Testis (tissue), 3 donors: ENCODE measurements around the gene CTSW. TPM values are rescaled to one million over a fixed set of nuclear protein-coding genes. Genes with fewer than 3 reads are reported as not detected.

Experiments used
- DNase-seq: peaks from one replicate; pipeline ENCODE4 v3.0.0-alpha.2; 2019
- H3K27ac ChIP-seq, 2 donors: fragments of 200-600 bp; sonication (generic); one replicate each; pipeline ENCODE4 v1.5.1; 2019
- H3K27me3 ChIP-seq: fragments of 200-600 bp; sonication (generic); one replicate; pipeline ENCODE4 v1.5.1; 2019
- H3K36me3 ChIP-seq: fragments of 200-600 bp; sonication (generic); one replicate; pipeline ENCODE4 v1.5.1; 2017; ENCODE audit warnings: low read depth; ENCODE audit errors: missing control alignments
- H3K4me1 ChIP-seq: fragments of 200-600 bp; sonication (generic); one replicate; pipeline ENCODE4 v1.5.1; 2019
- H3K4me3 ChIP-seq, 2 donors: fragments of 200-600 bp; sonication (generic); one replicate each; pipeline ENCODE4 v1.5.1; 2017 to 2019
- H3K9me3 ChIP-seq: fragments of 200-600 bp; sonication (generic); one replicate; pipeline ENCODE4 v1.5.1; 2017
- POLR2A ChIP-seq: fragments of 450-650 bp; IDR thresholded peaks from one replicate; pipeline ENCODE4 v1.6.1; 2017; ENCODE audit warnings: antibody characterized with exemption, mild to moderate bottlenecking, moderate library complexity
- WGBS, 2 donors: methylation state at CpG; one replicate each; pipeline ENCODE4 v1.1.5; 2018; 5-methylcytosine and 5-hydroxymethylcytosine counted together
- intact Hi-C: fragments of 100-400 bp; cut with DNase I; formaldehyde crosslinking; loops from one replicate; pipeline ENCODE4 v1.15.1; 2023; ENCODE audit warnings: low total_unique reads
- polyA plus RNA-seq: library from polyadenylated mRNA; stranded (reverse); fragments of 350-450 nt; fragmentation: Illumina TruSeq; extraction: RNeasy Lipid Tissue Mini Kit (QIAGEN cat#74804); gene quantifications from one replicate; pipeline ENCODE4 v1.2.3, GENCODE V29; 2014; ENCODE audit warnings: low read depth, low replicate concordance; ENCODE audit not compliant: insufficient read depth
- total RNA-seq, 2 donors: library from RNA; depleted of rRNA; stranded (reverse); fragments of >200 nt; gene quantifications; one replicate each; pipeline ENCODE4 v1.2.3, GENCODE V29; 2016
- TF ChIP-seq, protein P1 (sequence below), 3 experiments: fragments of 450-650 bp in 2 of 3; fragments of 200-600 bp in 1 of 3; sonication (generic) in 1 of 3; IDR thresholded peaks; one replicate each; pipeline ENCODE4 v1.5.1; 2016 to 2019; ENCODE audit warnings: antibody characterized with exemption in 3 of 3, mild to moderate bottlenecking in 2 of 3, moderate library complexity in 1 of 3

Gene CTSW
- total and polyA plus RNA-seq, 3 donors from 2014 or later = 0.71 to 4.4 (median 2.7) TPM

DNA sequence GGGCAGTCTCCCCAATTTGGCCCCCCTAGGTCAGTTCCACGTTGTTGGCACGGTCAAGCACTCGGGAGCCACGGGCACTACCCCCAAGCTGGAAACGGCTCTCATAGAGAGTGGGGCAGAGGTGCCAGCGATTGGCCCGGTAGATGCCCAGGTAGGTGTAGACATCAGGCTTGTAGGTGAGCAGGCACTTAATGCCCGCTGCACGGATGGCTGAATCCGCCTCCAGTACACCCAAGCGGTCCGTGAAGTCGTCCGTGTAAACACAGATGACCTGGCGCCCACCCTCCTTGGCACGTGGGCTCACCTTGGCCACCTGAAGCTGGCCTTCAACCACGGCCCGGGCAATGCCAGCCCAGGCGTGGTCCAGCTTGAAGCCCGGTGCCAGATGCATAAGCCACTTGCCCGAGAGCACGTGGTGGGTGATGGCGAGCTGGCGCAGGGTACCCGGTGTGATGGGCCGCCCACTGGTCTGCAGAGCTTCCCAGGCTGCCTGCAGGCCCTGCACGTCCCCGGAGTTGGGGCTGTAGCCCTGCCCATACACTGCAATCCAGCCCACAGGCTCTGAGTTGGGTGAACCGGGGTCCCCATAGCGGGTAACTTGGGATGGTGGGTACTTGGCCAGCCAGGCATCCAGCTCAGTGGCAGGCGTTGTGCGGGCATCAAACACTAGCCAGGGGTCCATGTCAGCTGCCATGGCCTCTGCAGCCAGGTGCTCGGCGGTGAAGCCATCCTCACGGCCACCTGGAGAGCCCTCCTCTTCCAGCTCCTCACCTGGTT lies 38.0 kb downstream of the CTSW start:
- TF ChIP-seq POLR2A = no peak
- TF ChIP-seq, protein P1, sequence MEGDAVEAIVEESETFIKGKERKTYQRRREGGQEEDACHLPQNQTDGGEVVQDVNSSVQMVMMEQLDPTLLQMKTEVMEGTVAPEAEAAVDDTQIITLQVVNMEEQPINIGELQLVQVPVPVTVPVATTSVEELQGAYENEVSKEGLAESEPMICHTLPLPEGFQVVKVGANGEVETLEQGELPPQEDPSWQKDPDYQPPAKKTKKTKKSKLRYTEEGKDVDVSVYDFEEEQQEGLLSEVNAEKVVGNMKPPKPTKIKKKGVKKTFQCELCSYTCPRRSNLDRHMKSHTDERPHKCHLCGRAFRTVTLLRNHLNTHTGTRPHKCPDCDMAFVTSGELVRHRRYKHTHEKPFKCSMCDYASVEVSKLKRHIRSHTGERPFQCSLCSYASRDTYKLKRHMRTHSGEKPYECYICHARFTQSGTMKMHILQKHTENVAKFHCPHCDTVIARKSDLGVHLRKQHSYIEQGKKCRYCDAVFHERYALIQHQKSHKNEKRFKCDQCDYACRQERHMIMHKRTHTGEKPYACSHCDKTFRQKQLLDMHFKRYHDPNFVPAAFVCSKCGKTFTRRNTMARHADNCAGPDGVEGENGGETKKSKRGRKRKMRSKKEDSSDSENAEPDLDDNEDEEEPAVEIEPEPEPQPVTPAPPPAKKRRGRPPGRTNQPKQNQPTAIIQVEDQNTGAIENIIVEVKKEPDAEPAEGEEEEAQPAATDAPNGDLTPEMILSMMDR (IDR thresholded peaks at IDR 0.05) = no peak
- Histone ChIP-seq H3K4me3 (peak overlapping the region; percentile 98 to 100), H3K9me3 (no peaks in the 10 kb centered on the region), H3K27ac (peak overlapping the region; percentile 80 to 97), H3K27me3 (no peaks in the 10 kb centered on the region), H3K4me1 (peaks cover 45% of the 10 kb centered on the region), H3K36me3 (no peaks in the 10 kb centered on the region)
- DNase-seq = no peak
- intact Hi-C loops = no loop called here
- WGBS, 2 donors = 65 to 68% methylated on average over 8 to 35 of the region's 35 CpGs

DNA sequence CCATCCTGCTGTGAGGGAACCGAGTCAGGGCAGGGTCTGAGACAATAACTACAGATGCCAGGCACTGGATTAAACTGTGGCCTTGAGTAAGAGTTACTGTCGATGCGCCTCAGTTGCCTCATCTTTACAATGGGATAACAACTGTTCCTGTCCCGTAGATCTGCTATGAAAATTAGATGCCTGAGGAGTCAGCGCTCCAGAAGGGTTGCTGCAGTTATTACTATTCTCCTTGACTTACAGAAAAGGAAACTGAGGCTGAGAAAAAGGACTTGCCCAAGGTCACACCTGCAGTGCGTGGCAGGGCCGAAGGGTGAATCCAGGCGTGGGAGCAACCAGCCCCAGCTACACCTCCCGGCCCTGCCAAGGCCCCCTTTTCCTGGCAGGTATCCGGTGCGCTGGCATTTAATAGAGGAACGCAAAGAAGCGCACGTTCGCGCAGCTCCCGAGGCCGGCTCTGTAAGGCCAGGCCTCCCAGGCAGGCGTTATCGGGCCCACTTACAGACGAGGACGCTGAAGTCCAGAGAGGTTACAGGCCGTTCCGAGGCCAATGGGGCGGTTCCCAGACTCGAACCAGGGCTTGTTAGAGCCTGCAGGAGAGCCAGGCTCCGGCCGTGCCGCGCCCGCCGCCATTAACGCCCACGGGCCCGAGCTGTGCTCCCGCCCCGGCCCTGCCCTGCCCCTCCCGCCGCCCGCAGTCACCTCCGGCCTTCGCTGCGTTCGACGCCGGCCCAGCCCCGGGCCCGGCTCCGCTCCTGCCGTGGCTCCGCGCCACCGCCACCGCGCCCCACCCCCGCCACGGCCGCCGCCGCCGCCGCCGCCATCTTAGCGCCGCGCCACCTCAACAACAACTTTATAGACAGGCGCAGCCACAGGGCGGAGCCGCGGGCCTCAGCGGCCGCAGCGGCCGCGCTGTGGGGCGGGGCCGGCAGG lies 38.8 kb downstream of the CTSW start, which contains the start of gene C11orf68:
TSS of gene C11orf68 (minus strand) at position 852 of the 930 bp plus-strand sequence. CDS start at position 821, 31 bp downstream.
- 3 to 16% methylated on average over 4 to 42 of the region's 77 CpGs for WGBS, 2 donors
- intact Hi-C loops = no loop called here
- DNase-seq = peak; percentile 43
- H3K27ac ChIP-seq = peak within 1 kb of the TSS; percentile 88 to 97
- no peaks in the 10 kb centered on the region for H3K9me3 ChIP-seq
- no peaks in the 10 kb centered on the region for H3K36me3 ChIP-seq
- no peaks in the 10 kb centered on the region for H3K27me3 ChIP-seq
- peak within 1 kb of the TSS; percentile 98 to 100 for H3K4me3 ChIP-seq
- peaks cover 45% of the 10 kb centered on the region for H3K4me1 ChIP-seq
- TF ChIP-seq, protein P1 (IDR thresholded peaks at IDR 0.05) = no peak
- no peak for TF ChIP-seq POLR2A

- intact Hi-C loops = no loop called here
- TF ChIP-seq, protein P1 (IDR thresholded peaks at IDR 0.05) = no peak
- TF ChIP-seq POLR2A = no peak
Observed at GRCh38 chr11:65919141-65919572, 39.5 kb downstream of the CTSW start, which contains the start of gene DRAP1. Gene DRAP1 (plus strand): TSS chr11:65919426. CDS start chr11:65919502, 76 bp downstream.

GRCh38 chr11:65919573-65920371 lies 40.1 kb downstream of the CTSW start:
- peak overlapping the region; percentile 88 to 97 for H3K27ac ChIP-seq
- 0% methylated on average over 60 of the region's 60 CpGs; no CpG with 5 or more reads in 1 of the 2 donors for WGBS, 2 donors
- H3K36me3 ChIP-seq = no peaks in the 10 kb centered on the region
- peak overlapping the region; percentile 85 to 98 for H3K4me3 ChIP-seq
- H3K9me3 ChIP-seq = no peaks in the 10 kb centered on the region
- DNase-seq = peak; percentile 54
- TF ChIP-seq, protein P1 (IDR thresholded peaks at IDR 0.05) = no peak
- TF ChIP-seq POLR2A = no peak
- H3K27me3 ChIP-seq = no peaks in the 10 kb centered on the region
- intact Hi-C loops = no loop called here
- peaks cover 44% of the 10 kb centered on the region for H3K4me1 ChIP-seq

More at GRCh38 chr11:65919141-65919572, 39.5 kb downstream of the CTSW start, which contains the start of gene DRAP1:
- Histone ChIP-seq H3K27me3 (no peaks in the 10 kb centered on the region), H3K27ac (peak within 1 kb of the TSS; percentile 88 to 97), H3K4me1 (peaks cover 45% of the 10 kb centered on the region), H3K9me3 (no peaks in the 10 kb centered on the region), H3K4me3 (peak within 1 kb of the TSS; percentile 98 to 100), H3K36me3 (no peaks in the 10 kb centered on the region)
- 1% methylated on average over 53 of the region's 59 CpGs; no CpG with 5 or more reads in 1 of the 2 donors for WGBS, 2 donors
- DNase-seq = peak; percentile 99
